ENCODE results near the gene ARHGAP42.
"Not testable (repeated sequence)": the region's sequence is repeated elsewhere in the genome, so short reads cannot be mapped to it uniquely, and the experiment has no call there.

Gene ARHGAP42

GRCh38 chr11:100978939-100979338 is 291.9 kb downstream of the ARHGAP42 start:
- DNase-seq, result no peak

- no peak for DNase-seq
These were observed 293.1 kb downstream of the ARHGAP42 start for GRCh38 chr11:100980156-100980555.

- DNase-seq, result no peak
These were observed 294.2 kb downstream of the ARHGAP42 start for GRCh38 chr11:100981196-100981824.

GRCh38 chr11:100984668-100985067 is 297.6 kb downstream of the ARHGAP42 start:
- DNase-seq, result peak; percentile 39

GRCh38 chr11:100990931-100991330 is 303.8 kb downstream of the ARHGAP42 start:
- DNase-seq, result no peak

- DNase-seq, result no peak
These were observed 304.5 kb downstream of the ARHGAP42 start for GRCh38 chr11:100991541-100991940.

- no peak for DNase-seq
These were observed 307.9 kb downstream of the ARHGAP42 start for GRCh38 chr11:100994966-100995365.

- DNase-seq, result no peak
These were observed 312.7 kb downstream of the ARHGAP42 start for GRCh38 chr11:100999756-101000155.

- DNase-seq, result peak; percentile 13
These were observed 316.4 kb downstream of the ARHGAP42 start for GRCh38 chr11:101003468-101003867.

GRCh38 chr11:101008961-101009689 is 322.0 kb downstream of the ARHGAP42 start:
- DNase-seq, result no peak

GRCh38 chr11:101009690-101010055 is 322.6 kb downstream of the ARHGAP42 start:
- DNase-seq, result no peak

GRCh38 chr11:101010899-101011298 is 323.8 kb downstream of the ARHGAP42 start:
- no peak for DNase-seq

GRCh38 chr11:101011881-101012280 is 324.8 kb downstream of the ARHGAP42 start:
- no peak for DNase-seq

- not testable (repeated sequence) for DNase-seq
These were observed 326.6 kb downstream of the ARHGAP42 start for GRCh38 chr11:101013702-101014101.

- no peak for DNase-seq
These were observed 327.7 kb downstream of the ARHGAP42 start for GRCh38 chr11:101014600-101015285.

GRCh38 chr11:101019870-101020269 is 332.8 kb downstream of the ARHGAP42 start:
- DNase-seq, result no peak

GRCh38 chr11:101022256-101022655 is 335.2 kb downstream of the ARHGAP42 start:
- no peak for DNase-seq

- no peak for DNase-seq
These were observed 341.6 kb downstream of the ARHGAP42 start for GRCh38 chr11:101028644-101029043.

GRCh38 chr11:101030015-101030414 is 342.9 kb downstream of the ARHGAP42 start:
- no peak for DNase-seq

- DNase-seq, result no peak
These were observed 343.6 kb downstream of the ARHGAP42 start for GRCh38 chr11:101030692-101031091.

GRCh38 chr11:101031713-101032112 is 344.6 kb downstream of the ARHGAP42 start:
- no peak for DNase-seq

- no peak for DNase-seq
These were observed 345.9 kb downstream of the ARHGAP42 start for GRCh38 chr11:101032991-101033390.

- DNase-seq, result no peak
These were observed 347.0 kb downstream of the ARHGAP42 start for GRCh38 chr11:101034076-101034475.

- DNase-seq, result no peak
These were observed 348.8 kb downstream of the ARHGAP42 start for GRCh38 chr11:101035872-101036271.
